GM20431 (cell line): ENCODE results near the gene LSM14A.
"Not testable (repeated sequence)": the region's sequence is repeated elsewhere in the genome, so short reads cannot be mapped to it uniquely, and the experiment has no call there.

Experiments
- in situ Hi-C: fragments of 300-500 bp; cut with MseI, MboI; formaldehyde crosslinking; loops from one replicate; pipeline ENCODE4 v1.15.0; 2020; ENCODE audit warnings: low sequenced_read_pairs; ENCODE audit not compliant: unreplicated experiment

LSM14A gene

GRCh38 chr19:34189199-34189916 lies 17.1 kb downstream of the LSM14A start:
- in situ Hi-C loops, result no loop called here

DNA sequence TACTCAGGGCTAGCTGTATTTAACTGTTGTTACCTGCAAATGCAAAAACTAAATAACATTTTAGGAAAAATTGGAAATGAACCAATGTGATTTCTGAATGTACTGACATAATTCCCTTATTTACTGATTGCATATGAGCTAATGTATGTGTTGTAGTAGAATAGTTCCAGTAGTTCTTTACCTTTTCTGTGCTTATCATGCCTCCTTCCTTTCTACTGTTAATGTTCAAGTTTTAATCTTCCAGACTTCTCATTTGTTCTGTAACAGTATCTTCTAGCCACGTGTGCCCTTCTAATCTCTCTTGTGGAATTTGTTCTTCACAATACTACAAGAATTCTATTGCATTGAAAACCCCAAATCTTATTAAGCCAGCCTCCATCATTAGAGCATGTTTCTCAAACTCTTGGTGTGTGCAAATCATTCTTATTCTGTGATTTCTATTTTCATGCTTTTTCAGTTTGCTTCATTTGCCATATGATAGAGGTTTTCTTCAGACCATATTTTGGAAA lies 17.7 kb downstream of the LSM14A start:
- in situ Hi-C loops, result no loop called here

GRCh38 chr19:34191355-34191962 lies 19.2 kb downstream of the LSM14A start:
- in situ Hi-C loops, result no loop called here

DNA sequence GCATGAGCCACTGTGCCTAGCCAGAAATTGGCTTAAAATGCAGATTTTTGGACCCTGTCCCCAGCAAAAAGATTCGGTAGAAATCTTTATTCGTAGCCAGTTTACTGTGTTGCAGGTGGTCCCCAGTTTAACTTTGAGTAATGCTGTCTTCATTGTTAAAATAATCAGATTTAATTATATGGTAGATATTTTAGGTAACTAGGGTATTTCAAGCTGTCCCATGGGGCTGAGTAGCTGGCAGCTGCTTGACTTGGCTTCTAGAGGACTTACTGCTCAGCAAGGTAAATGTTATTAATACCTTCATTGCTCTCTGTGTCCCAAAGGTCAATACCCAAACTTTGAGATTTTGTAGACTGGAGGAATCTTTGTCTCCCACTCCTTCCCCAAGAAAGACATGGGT lies 21.1 kb downstream of the LSM14A start:
- in situ Hi-C loops, result no loop called here

DNA sequence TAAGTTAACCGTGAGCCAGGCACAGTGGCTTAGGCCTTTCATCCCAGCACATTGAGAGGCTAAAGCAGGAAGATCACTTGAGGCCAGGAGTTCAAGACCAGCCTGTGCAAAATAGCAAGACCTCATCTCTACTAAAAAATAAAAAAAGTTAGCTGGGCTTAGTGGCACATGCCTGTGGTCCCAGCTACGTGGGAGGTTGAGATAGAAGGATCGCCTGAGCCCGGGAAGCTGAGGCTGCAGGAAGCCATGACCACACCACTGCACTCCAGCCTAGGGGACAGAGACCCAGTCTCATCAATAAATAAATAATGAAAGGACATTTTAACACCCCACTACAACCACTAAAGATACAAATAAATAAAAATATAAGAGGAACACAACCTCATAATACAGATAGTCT lies 21.6 kb downstream of the LSM14A start:
- in situ Hi-C loops, result no loop called here

GRCh38 chr19:34201133-34201532 lies 28.8 kb downstream of the LSM14A start:
- in situ Hi-C loops, result no loop called here

DNA sequence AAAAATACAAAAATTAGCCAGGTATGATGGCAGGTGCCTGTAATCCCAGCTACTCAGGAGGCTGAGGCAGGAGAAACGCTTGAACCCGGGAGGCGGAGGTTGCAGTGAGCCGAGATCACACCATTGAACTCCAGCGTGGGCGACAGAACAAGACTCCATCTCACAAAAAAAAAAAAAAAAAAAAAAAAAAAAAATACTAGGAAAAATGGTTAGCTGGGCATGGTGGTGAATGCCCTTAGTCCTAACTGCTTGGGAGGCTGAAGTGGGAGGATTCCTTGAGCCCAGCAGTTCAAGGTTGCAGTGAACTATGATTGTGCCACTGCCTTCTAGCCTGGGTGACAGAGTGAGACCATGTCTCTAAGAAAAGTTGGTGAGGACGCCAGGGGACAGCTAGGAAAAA lies 33.0 kb downstream of the LSM14A start:
- in situ Hi-C loops, result not testable (repeated sequence)

DNA sequence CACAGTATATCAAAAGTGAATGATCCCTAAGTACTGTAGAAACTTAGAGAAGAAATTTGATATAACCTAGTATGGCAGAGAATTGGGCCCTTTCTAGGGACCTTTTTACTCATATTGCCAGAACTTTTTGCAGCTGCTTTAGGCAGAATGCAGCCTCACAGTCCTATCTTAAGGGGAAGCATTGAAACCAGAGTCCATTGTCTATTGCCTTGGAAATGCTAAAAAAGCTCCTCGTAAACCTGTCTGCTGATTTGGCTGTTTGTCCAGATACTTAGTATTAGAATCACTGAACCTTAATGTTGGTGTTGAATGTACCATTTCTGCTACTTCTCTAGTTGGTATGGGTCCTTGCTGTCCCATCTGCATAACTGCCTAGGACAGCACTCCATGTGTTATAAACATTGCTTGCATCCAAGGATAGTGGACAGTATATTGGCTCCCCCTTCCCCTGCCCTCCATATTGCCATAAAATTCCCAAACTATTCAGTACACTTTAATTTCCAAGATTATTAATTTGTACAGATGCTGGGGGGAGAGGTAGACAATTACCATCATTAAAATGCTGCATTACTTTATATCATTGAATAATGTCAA lies 36.1 kb downstream of the LSM14A start:
- in situ Hi-C loops, result no loop called here

DNA sequence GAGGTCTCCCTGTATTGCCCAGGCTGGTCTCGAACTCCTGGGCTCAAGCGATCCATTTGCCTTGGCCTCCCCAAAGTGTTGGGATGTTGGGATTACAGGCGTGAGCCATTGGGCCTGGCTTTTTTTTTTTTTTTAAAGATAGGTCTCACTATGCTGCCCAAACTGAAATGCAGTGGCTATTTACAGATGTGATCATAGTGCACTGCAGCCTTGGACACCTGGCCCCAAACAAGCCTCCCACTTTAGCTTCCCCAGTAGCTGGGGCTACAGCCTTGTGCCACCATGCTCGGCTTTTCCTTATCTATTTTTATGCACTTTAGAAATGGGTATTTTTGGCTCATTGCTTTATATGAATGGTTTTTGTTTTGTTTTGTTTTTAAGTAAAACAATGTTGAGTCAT lies 37.4 kb downstream of the LSM14A start:
- in situ Hi-C loops, result no loop called here

DNA sequence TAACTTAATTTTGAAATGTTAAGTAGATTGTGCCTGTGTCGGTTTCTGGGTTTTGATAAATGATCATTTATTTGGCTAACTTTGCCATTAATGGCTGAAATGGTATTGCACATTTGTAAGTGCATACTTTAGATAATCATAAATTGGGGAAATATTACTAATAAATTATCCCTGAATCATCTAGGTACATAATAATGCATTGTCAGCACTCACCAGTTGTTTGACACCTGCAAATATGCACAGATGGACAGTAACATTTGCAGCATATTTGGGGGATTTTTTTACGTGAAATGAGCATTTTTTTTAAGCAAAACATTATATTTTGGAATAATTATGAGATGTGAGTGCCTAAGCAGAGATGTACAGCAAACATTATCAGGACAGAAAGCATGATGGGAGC lies 41.0 kb downstream of the LSM14A start:
- in situ Hi-C loops, result no loop called here

DNA sequence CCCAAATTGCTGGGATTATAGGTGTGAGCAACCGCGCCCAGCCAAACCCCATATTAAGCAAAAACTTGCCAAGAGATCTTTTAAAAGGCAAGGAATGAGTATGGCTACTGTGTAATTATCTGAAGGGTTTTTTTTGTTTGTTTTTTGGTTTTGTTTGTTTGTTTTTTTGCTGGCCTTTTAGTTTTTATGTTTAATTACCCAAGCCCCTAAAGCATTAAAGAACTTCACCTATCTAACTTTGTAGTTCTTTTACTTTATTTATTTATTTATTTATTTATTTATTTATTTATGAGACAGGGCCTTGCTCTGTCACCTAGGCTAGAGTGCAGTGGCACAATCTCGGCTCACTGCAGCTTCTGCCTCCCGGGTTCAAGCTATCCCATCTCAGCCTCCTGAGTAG lies 41.7 kb downstream of the LSM14A start:
- in situ Hi-C loops, result no loop called here

GRCh38 chr19:34215006-34215665 lies 42.8 kb downstream of the LSM14A start:
- in situ Hi-C loops, result no loop called here

GRCh38 chr19:34215666-34216038 lies 43.3 kb downstream of the LSM14A start:
- in situ Hi-C loops, result no loop called here

DNA sequence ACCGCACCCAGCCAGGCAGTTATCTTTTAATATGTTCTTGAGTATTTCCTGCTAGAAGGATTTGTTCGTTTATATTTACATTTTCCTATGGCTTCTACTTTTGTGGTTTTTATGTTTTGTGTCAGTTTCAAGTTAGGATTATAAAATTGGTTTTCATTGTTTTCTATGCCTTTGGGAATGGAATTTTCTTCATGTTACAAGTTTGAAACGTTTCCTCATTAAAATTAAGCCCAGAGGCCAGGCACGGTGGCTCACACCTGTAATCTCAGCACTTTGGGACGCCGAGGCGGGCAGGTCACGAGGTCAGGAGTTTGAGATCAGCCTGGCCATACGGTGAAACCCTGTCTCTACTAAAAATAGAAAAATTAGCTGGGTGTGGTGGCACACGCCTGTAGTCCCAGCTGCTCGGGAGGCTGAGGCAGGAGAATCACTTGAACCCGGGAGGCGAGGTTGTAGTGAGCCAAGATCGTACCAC lies 44.5 kb downstream of the LSM14A start:
- in situ Hi-C loops, result not testable (repeated sequence)

DNA sequence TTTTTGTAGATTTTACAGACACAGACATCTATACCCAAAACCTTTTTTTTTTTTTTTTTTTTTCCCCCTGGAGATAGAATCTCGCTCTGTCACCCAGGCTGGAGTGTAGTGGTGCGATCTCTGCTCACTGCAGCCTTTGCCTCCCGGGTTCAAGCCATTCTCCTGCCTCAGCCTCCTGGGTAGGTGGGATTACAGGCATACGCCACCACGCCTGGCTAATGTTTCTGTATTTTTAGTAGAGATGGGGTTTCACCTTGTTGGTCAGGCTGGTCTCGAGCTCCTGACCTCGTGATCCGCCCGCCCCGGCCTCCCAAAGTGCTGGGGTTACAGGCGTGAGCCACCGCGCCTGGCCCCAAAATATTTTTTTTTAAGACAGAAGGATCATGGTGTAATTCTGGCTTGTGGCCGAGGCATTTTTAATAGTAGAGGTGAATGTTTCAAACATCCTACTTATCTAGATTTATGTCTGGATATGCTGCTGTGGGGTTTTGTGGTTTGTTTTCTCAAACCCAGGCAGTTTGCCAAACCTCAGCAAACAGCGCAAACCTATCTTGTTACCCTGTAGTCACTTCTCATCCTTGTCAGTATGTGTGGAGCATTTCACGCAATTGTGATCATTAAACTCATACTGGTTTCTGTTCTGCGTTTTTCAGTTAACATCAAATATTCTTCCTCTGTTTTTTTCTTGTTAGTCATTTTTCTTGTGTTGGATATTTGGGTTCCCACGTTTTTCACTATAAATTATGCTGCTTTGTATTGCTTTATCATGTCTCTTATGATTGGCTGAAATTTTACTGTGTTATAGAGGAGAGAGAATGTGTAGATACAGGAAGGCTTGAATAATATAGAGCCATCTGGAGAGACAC lies 45.9 kb downstream of the LSM14A start:
- in situ Hi-C loops, result no loop called here

- in situ Hi-C loops, result no loop called here
These were observed 46.5 kb downstream of the LSM14A start for GRCh38 chr19:34218818-34219164.

GRCh38 chr19:34220472-34221063 lies 48.3 kb downstream of the LSM14A start:
- in situ Hi-C loops, result no loop called here

- in situ Hi-C loops, result no loop called here
These were observed 50.1 kb downstream of the LSM14A start for GRCh38 chr19:34222386-34222785.

DNA sequence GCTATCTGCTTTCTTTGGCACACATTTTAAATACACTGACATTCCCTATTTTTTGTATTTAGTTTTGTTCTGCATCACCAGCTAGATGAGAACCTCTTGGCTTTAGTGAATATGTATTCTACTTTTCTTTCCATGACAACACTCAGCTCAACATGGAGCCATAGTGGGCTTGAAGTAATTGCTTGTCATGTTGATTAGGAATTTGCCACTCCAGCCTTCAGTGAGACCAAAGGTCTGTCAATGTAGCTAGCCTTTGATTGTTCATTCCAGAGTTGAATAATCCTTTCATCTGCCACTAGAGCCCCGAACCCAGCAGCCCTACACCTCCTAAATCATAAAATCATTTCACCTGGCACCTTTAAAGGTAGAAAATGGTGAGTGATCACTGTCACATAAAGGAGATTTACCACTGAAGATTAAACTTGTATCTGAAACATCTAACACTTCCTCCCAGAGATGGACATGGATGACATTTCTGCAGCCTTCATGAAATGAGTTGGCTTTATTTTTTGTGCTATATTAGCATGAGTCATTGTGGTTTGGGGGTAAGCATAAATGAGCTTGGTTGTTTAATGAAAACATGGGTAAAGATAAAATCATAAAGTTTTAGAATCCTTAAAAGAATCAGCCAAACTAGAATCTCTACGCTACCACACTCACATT lies 52.8 kb downstream of the LSM14A start:
- in situ Hi-C loops, result no loop called here
